ENCODE results near the gene MYOM3.
A peak's percentile ranks its signal among the peaks of the same experiment; 100 is the strongest.

The MYOM3 gene

DNA sequence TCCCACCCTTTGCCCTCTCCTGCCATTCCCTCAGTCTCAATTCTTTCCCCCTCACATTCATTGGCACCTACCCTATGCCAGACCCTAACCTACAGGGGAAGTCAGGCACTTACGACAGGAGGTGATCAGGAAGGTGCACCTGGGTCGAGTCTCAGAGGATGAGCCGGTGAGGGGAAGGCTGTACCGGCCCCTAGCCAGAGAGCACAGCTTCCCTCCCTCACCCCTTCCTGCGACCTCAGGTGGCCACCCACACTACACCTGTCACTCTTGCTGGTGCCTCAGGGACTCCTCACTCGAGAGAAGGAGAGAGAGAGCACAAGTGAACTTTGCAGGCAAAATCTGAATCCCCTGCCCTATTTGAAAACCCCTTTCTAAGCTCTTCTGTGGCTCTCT is 1.7 kb upstream of the MYOM3 start:
- H4K91ac ChIP-seq (ENCODE audit: low read length): no peak overlapping the region
- no peak overlapping the region for H2BK15ac ChIP-seq (ENCODE audit: low read depth, poor library complexity, severe bottlenecking)
- no peak overlapping the region for H2BK12ac ChIP-seq (ENCODE audit: low read length in 2 of 2)
- no peak overlapping the region for H3K14ac ChIP-seq (ENCODE audit: low read length in 2 of 2)
- H3K4me3 ChIP-seq (ENCODE audit: insufficient read depth in 1 of 2, low read depth in 1 of 2, low read length in 2 of 2): no peak overlapping the region
- DNase-seq: no peak
- H3K79me1 ChIP-seq (replicated peaks; ENCODE audit: low read length, poor library complexity, severe bottlenecking): no peaks in the 10 kb centered on the region
- H2BK120ac ChIP-seq (ENCODE audit: low read depth, low read length): no peak overlapping the region
- no peak overlapping the region for H2BK5ac ChIP-seq (ENCODE audit: low read depth, low read length, poor library complexity, severe bottlenecking)
- no peak overlapping the region for H3K27ac ChIP-seq (ENCODE audit: low read length, poor library complexity, severe bottlenecking)
- H3K4me2 ChIP-seq (ENCODE audit: low read length, poor library complexity, severe bottlenecking): no peak overlapping the region
- WGBS: 92% methylated on average over 6 of the region's 6 CpGs
- H3K9ac ChIP-seq (ENCODE audit: low read length): no peak overlapping the region
- H2AFZ ChIP-seq (ENCODE audit: low read depth, low read length): no peak overlapping the region
- H3K36me3 ChIP-seq (ENCODE audit: control insufficient read depth in 1 of 2, insufficient read depth in 2 of 2, low read depth in 1 of 2, low read length in 2 of 2): no peaks in the 10 kb centered on the region
- H4K8ac ChIP-seq (ENCODE audit: low read length): no peak overlapping the region
- no peak overlapping the region for H3K23ac ChIP-seq (ENCODE audit: low read length in 2 of 2)
- H3K4ac ChIP-seq (ENCODE audit: low read depth in 1 of 2, low read length in 2 of 2): no peak overlapping the region
- no peak overlapping the region for H3K18ac ChIP-seq (ENCODE audit: low read depth in 1 of 2, low read length in 2 of 2)
- peaks cover 11% of the 10 kb centered on the region for H3K4me1 ChIP-seq (ENCODE audit: control insufficient read depth, insufficient read depth, low read depth, low read length)
- no peak overlapping the region for H2AK5ac ChIP-seq (ENCODE audit: low read length, severe bottlenecking)
- no peaks in the 10 kb centered on the region for H3K9me3 ChIP-seq (ENCODE audit: control insufficient read depth, low read length)
- peaks cover 27 to 32% of the 10 kb centered on the region in 2 experiments for H3K27me3 ChIP-seq (ENCODE audit: control insufficient read depth in 1 of 2, insufficient read depth in 1 of 2, low read length in 2 of 2)

DNA sequence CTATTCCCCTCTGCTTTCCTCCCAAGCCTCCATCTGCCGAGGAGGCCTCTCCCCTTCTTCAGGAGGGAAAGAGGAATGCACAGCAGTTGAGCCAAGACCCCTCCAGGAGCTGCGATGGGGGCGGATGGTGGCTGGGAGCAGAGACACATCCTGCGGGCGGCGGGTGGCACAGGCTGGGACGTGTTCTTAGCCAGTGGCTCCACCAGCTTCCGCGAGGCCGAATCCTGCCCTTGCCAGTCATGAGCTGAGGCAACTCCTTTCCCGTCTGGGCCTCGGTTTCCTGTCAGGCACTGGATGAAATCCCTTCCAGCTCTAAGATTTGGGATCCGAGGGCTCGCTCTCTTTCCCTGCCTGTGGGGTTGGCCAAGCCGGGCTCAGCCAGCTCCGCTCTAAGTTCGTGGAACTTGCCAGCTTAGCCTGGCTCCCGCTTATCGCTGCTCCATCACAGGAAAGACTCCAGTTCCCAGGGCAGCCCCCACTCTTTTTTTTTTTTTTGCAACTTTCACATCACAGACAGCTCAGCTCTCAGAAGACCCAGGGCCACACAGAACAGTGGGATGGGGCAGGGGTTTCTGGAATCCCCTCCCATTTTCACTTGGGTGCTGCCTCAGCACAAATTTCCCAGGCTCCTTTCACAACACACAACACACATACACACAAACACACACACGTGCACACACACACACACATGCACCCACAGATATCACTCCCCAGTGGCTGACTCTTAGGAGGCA is 506 bp downstream of the MYOM3 start:
- Histone ChIP-seq H2BK120ac (ENCODE audit: low read depth, low read length) (no peak overlapping the region), H3K79me1 (replicated peaks; ENCODE audit: low read length, poor library complexity, severe bottlenecking) (no peaks in the 10 kb centered on the region), H3K4ac (ENCODE audit: low read depth in 1 of 2, low read length in 2 of 2) (no peak overlapping the region), H3K4me2 (ENCODE audit: low read length, poor library complexity, severe bottlenecking) (no peak overlapping the region), H3K9ac (ENCODE audit: low read length) (peak overlapping the region; percentile 43), H2BK15ac (ENCODE audit: low read depth, poor library complexity, severe bottlenecking) (no peak overlapping the region), H2AK5ac (ENCODE audit: low read length, severe bottlenecking) (no peak overlapping the region), H3K27ac (ENCODE audit: low read length, poor library complexity, severe bottlenecking) (no peak overlapping the region), H3K36me3 (ENCODE audit: control insufficient read depth in 1 of 2, insufficient read depth in 2 of 2, low read depth in 1 of 2, low read length in 2 of 2) (no peaks in the 10 kb centered on the region), H3K23ac (ENCODE audit: low read length in 2 of 2) (no peak overlapping the region), H3K4me1 (ENCODE audit: control insufficient read depth, insufficient read depth, low read depth, low read length) (peaks cover 27% of the 10 kb centered on the region), H3K4me3 (ENCODE audit: insufficient read depth in 1 of 2, low read depth in 1 of 2, low read length in 2 of 2) (no peak overlapping the region), H3K9me3 (ENCODE audit: control insufficient read depth, low read length) (no peaks in the 10 kb centered on the region), H2AFZ (ENCODE audit: low read depth, low read length) (no peak overlapping the region), H2BK12ac (ENCODE audit: low read length in 2 of 2) (no peak overlapping the region), H3K27me3 (ENCODE audit: control insufficient read depth in 1 of 2, insufficient read depth in 1 of 2, low read length in 2 of 2) (peaks cover 18 to 23% of the 10 kb centered on the region in 2 experiments), H4K8ac (ENCODE audit: low read length) (no peak overlapping the region), H3K18ac (ENCODE audit: low read depth in 1 of 2, low read length in 2 of 2) (no peak overlapping the region), H3K14ac (ENCODE audit: low read length in 2 of 2) (no peak overlapping the region), H4K91ac (ENCODE audit: low read length) (no peak overlapping the region), H2BK5ac (ENCODE audit: low read depth, low read length, poor library complexity, severe bottlenecking) (no peak overlapping the region)
- WGBS: 91% methylated on average over 20 of the region's 20 CpGs
- DNase-seq: no peak

DNA sequence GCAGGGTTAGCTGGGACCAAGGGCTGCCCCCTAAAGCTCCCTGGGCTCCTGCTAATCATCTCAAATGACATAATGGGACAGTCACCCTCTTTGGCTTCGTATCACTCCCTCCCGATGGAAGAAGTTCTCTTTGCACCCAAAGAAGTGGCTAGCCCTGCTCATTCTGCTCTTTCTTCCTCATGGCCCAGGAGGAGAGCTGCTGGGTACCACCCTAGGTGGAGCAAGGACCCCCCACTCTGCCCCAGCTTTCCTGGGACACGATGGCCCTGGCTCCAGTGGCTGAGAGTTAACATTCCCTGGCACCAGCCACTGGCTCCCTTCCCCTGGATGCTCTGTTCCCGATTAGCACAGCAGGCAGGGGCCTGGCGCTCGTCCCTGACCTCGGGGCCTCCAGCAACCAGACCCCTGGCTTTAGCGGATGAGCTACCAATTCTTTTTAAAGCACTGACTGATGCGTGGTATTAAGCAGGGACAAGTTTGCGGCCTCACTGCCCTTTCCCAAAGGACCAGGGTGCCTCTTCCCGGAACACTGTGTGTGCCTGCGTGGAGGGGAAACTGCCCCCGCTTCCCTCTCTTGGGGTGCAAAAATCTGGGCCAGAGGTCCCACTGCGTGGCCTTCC is 1.2 kb downstream of the MYOM3 start:
- Histone ChIP-seq H2BK5ac (ENCODE audit: low read depth, low read length, poor library complexity, severe bottlenecking) (no peak overlapping the region), H3K4ac (ENCODE audit: low read depth in 1 of 2, low read length in 2 of 2) (no peak overlapping the region), H3K23ac (ENCODE audit: low read length in 2 of 2) (no peak overlapping the region), H3K9me3 (ENCODE audit: control insufficient read depth, low read length) (no peaks in the 10 kb centered on the region), H3K14ac (ENCODE audit: low read length in 2 of 2) (no peak overlapping the region), H3K27me3 (ENCODE audit: control insufficient read depth in 1 of 2, insufficient read depth in 1 of 2, low read length in 2 of 2) (peaks cover 12 to 17% of the 10 kb centered on the region in 2 experiments), H3K18ac (ENCODE audit: low read depth in 1 of 2, low read length in 2 of 2) (no peak overlapping the region), H3K36me3 (ENCODE audit: control insufficient read depth in 1 of 2, insufficient read depth in 2 of 2, low read depth in 1 of 2, low read length in 2 of 2) (no peaks in the 10 kb centered on the region), H2AK5ac (ENCODE audit: low read length, severe bottlenecking) (no peak overlapping the region), H3K4me1 (ENCODE audit: control insufficient read depth, insufficient read depth, low read depth, low read length) (peaks cover 27% of the 10 kb centered on the region), H2BK12ac (ENCODE audit: low read length in 2 of 2) (no peak overlapping the region), H3K79me1 (replicated peaks; ENCODE audit: low read length, poor library complexity, severe bottlenecking) (no peaks in the 10 kb centered on the region), H3K4me3 (ENCODE audit: insufficient read depth in 1 of 2, low read depth in 1 of 2, low read length in 2 of 2) (no peak overlapping the region), H2BK15ac (ENCODE audit: low read depth, poor library complexity, severe bottlenecking) (no peak overlapping the region), H4K91ac (ENCODE audit: low read length) (no peak overlapping the region), H3K4me2 (ENCODE audit: low read length, poor library complexity, severe bottlenecking) (no peak overlapping the region), H2BK120ac (ENCODE audit: low read depth, low read length) (no peak overlapping the region), H2AFZ (ENCODE audit: low read depth, low read length) (no peak overlapping the region), H4K8ac (ENCODE audit: low read length) (no peak overlapping the region), H3K9ac (ENCODE audit: low read length) (peak overlapping the region; percentile 43), H3K27ac (ENCODE audit: low read length, poor library complexity, severe bottlenecking) (no peak overlapping the region)
- no peak for DNase-seq
- 81% methylated on average over 14 of the region's 14 CpGs for WGBS

DNA sequence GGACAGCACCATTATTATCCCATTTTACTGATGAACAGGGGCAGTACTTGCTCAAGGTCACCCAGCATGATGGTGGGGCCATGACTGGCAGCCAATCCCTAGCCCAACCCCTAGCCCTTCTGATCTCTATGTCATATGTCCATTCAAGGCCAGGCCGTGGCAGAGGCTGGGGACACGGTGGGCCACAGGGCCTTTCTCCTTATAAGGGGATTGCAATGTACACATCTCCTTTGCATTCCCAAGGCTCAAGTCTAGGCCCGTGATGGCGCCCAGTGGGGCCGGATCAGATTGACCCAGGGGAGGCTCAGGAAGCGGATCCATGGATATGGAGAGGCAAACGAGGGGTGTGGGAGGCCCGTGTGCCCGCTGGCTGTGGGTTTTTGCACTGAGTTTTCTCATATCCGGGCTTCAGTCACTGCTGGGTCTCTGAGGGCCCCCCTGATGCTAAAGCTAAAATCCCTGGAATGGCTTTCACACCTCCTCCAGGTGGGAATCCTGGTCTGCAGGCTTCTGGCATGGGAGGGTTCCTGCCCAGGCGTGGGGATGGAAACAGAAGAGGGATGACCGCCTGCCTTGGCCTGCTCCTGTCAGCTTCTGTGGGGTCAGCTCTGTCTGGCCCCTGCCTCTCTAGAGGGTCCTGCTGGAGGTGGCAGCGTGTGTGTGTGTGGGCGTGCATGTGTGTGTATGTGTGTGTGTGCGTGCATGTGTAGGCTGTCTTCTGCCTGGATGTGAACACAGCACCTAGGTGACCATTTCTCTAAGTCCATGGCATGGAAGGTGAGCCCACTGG is 2.1 kb downstream of the MYOM3 start:
- Histone ChIP-seq H3K23ac (ENCODE audit: low read length in 2 of 2) (no peak overlapping the region), H2BK120ac (ENCODE audit: low read depth, low read length) (no peak overlapping the region), H3K36me3 (ENCODE audit: control insufficient read depth in 1 of 2, insufficient read depth in 2 of 2, low read depth in 1 of 2, low read length in 2 of 2) (no peaks in the 10 kb centered on the region), H3K14ac (ENCODE audit: low read length in 2 of 2) (no peak overlapping the region), H3K4me2 (ENCODE audit: low read length, poor library complexity, severe bottlenecking) (no peak overlapping the region), H2BK15ac (ENCODE audit: low read depth, poor library complexity, severe bottlenecking) (no peak overlapping the region), H3K27ac (ENCODE audit: low read length, poor library complexity, severe bottlenecking) (no peak overlapping the region), H2AK5ac (ENCODE audit: low read length, severe bottlenecking) (no peak overlapping the region), H3K4me1 (ENCODE audit: control insufficient read depth, insufficient read depth, low read depth, low read length) (peaks cover 30% of the 10 kb centered on the region), H3K9ac (ENCODE audit: low read length) (no peak overlapping the region), H3K79me1 (replicated peaks; ENCODE audit: low read length, poor library complexity, severe bottlenecking) (no peaks in the 10 kb centered on the region), H3K9me3 (ENCODE audit: control insufficient read depth, low read length) (no peaks in the 10 kb centered on the region), H3K4me3 (ENCODE audit: insufficient read depth in 1 of 2, low read depth in 1 of 2, low read length in 2 of 2) (no peak overlapping the region), H2BK12ac (ENCODE audit: low read length in 2 of 2) (no peak overlapping the region), H3K4ac (ENCODE audit: low read depth in 1 of 2, low read length in 2 of 2) (no peak overlapping the region), H4K8ac (ENCODE audit: low read length) (no peak overlapping the region), H3K27me3 (ENCODE audit: control insufficient read depth in 1 of 2, insufficient read depth in 1 of 2, low read length in 2 of 2) (peaks cover 10 to 15% of the 10 kb centered on the region in 2 experiments), H2AFZ (ENCODE audit: low read depth, low read length) (no peak overlapping the region), H2BK5ac (ENCODE audit: low read depth, low read length, poor library complexity, severe bottlenecking) (no peak overlapping the region), H3K18ac (ENCODE audit: low read depth in 1 of 2, low read length in 2 of 2) (no peak overlapping the region), H4K91ac (ENCODE audit: low read length) (no peak overlapping the region)
- WGBS: 89% methylated on average over 15 of the region's 15 CpGs
- no peak for DNase-seq
